HG03135 (cell line): ENCODE measurements around the gene HTT-AS.
A peak's percentile ranks its signal among the peaks of the same experiment; 100 is the strongest.

Source experiments
- ATAC-seq: cut with Tn5 transposase; IDR thresholded peaks from one replicate; pipeline ENCODE4 v1.9.1; 2021; ENCODE audit warnings: mild to moderate bottlenecking, moderate library complexity; ENCODE audit not compliant: unreplicated experiment

The HTT-AS gene

GRCh38 chr4:3091464-3091863, 17.1 kb upstream of the HTT-AS start:
- ATAC-seq: no peak

- ATAC-seq: no peak
These were observed 12.9 kb upstream of the HTT-AS start for GRCh38 chr4:3087115-3087797.

- ATAC-seq: no peak
These were observed 11.8 kb upstream of the HTT-AS start for GRCh38 chr4:3085948-3086670.

- no peak for ATAC-seq
These were observed 9.4 kb upstream of the HTT-AS start for GRCh38 chr4:3083732-3084131.

- no peak for ATAC-seq
These were observed 8.7 kb upstream of the HTT-AS start for GRCh38 chr4:3082925-3083515.

- peak; percentile 36 for ATAC-seq
These were observed 5.4 kb upstream of the HTT-AS start for GRCh38 chr4:3079694-3080123.

GRCh38 chr4:3077796-3078195, 3.5 kb upstream of the HTT-AS start:
- ATAC-seq: no peak

- no peak for ATAC-seq
These were observed 1.3 kb upstream of the HTT-AS start for GRCh38 chr4:3075652-3075981.

- peak; percentile 11 for ATAC-seq
These were observed 711 bp upstream of the HTT-AS start for GRCh38 chr4:3074846-3075651.

- peak; percentile 17 for ATAC-seq
These were observed 920 bp downstream of the HTT-AS start for GRCh38 chr4:3073158-3074077.

GRCh38 chr4:3071811-3072210, 2.5 kb downstream of the HTT-AS start:
- ATAC-seq: no peak

GRCh38 chr4:3070709-3071500, 3.4 kb downstream of the HTT-AS start:
- ATAC-seq: no peak

GRCh38 chr4:3069661-3070199, 4.6 kb downstream of the HTT-AS start:
- no peak for ATAC-seq

- no peak for ATAC-seq
These were observed 6.8 kb downstream of the HTT-AS start for GRCh38 chr4:3067473-3068001.

GRCh38 chr4:3066836-3067400, 7.4 kb downstream of the HTT-AS start:
- no peak for ATAC-seq

- no peak for ATAC-seq
These were observed 8.8 kb downstream of the HTT-AS start for GRCh38 chr4:3065551-3065950.

GRCh38 chr4:3062471-3062870, 11.9 kb downstream of the HTT-AS start:
- ATAC-seq: no peak

- ATAC-seq: no peak
These were observed 13.4 kb downstream of the HTT-AS start for GRCh38 chr4:3060946-3061345.

- no peak for ATAC-seq
These were observed 14.4 kb downstream of the HTT-AS start for GRCh38 chr4:3059943-3060342.
